AG09309 (cell line): Measurements from ENCODE around the gene USP44.

Experiments
- DNase-seq: peaks from one replicate; pipeline ENCODE4 v3.0.0-alpha.2; 2010; ENCODE audit warnings: low read depth
- H3K4me3 ChIP-seq: 2 replicates; pipeline ENCODE4 v1.5.1; 2011; ENCODE audit warnings: mild to moderate bottlenecking, low read depth, low read length, moderate library complexity; ENCODE audit not compliant: control insufficient read depth
- TF ChIP-seq, protein P1 (sequence below): IDR thresholded peaks from 2 replicates; pipeline ENCODE4 v1.5.1; 2011; ENCODE audit warnings: mild to moderate bottlenecking, low read depth, low read length, inconsistent platforms; ENCODE audit not compliant: insufficient read depth, control insufficient read depth; ENCODE audit errors: missing control alignments

The USP44 gene

DNA sequence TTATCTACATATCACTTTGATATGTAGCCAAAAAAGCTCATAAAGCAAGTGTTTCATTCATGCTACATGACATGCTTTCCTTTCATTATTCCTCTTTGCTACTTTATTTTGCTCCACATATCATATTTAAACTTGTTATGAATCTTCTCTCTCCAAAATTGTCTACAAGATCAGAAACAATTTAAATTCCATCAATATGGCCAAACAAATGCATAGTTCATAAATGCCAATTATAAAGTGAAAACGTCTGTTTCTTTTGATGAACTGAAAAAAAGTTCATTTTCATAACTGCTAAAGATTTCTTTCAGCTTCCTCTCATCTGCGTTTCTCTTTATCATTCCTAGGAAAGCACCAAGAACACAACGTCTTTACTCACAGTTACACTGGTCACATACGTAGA lies 22.8 kb downstream of the USP44 start:
- no peak overlapping the region for H3K4me3 ChIP-seq
- TF ChIP-seq, protein P1, sequence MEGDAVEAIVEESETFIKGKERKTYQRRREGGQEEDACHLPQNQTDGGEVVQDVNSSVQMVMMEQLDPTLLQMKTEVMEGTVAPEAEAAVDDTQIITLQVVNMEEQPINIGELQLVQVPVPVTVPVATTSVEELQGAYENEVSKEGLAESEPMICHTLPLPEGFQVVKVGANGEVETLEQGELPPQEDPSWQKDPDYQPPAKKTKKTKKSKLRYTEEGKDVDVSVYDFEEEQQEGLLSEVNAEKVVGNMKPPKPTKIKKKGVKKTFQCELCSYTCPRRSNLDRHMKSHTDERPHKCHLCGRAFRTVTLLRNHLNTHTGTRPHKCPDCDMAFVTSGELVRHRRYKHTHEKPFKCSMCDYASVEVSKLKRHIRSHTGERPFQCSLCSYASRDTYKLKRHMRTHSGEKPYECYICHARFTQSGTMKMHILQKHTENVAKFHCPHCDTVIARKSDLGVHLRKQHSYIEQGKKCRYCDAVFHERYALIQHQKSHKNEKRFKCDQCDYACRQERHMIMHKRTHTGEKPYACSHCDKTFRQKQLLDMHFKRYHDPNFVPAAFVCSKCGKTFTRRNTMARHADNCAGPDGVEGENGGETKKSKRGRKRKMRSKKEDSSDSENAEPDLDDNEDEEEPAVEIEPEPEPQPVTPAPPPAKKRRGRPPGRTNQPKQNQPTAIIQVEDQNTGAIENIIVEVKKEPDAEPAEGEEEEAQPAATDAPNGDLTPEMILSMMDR, result no peak

DNA sequence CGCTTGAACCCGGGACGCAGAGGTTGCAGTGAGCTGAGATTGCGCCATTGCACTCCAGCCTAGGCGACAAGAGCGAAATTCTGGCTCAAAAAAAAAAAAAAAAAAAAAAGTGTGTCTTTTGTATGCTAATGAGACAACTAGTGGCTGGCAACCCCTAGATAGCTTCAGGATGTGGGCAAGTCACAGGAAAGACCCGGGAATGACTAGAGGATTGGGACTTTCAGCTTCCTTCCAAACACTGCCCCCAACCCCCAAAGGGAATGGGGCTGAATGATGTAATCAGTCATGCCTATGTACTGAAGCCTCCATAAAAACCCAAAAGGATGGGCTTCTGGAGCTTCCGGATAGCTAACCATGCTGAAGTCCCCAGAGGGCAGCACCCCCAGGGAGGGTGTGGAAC lies 28.6 kb downstream of the USP44 start:
- no peak for DNase-seq
- TF ChIP-seq, protein P1, result no peak
- H3K4me3 ChIP-seq, result no peak overlapping the region

More for the DNA sequence above, 22.8 kb downstream of the USP44 start:
- no peak for DNase-seq

DNA sequence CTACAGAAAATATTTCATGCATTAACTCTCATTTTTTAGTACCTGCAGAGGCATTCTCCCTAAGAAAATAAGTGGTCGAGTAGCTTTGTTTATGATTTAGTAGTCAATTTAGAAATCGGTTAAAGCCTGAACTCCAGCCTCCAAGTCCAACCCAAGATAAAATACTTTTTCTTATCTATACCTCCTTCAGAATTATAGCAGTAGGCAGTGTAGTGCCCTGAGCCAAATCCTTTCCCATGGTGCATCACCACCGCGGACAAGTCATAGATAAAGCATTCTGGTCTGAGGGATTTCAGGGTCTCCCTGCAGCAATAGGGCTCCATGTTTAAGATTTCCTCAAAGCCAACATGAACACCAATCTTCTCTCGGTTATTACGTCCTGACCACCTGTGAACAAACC lies 30.5 kb downstream of the USP44 start:
- no peak for DNase-seq
- TF ChIP-seq, protein P1, result no peak
- H3K4me3 ChIP-seq, result no peak overlapping the region

DNA sequence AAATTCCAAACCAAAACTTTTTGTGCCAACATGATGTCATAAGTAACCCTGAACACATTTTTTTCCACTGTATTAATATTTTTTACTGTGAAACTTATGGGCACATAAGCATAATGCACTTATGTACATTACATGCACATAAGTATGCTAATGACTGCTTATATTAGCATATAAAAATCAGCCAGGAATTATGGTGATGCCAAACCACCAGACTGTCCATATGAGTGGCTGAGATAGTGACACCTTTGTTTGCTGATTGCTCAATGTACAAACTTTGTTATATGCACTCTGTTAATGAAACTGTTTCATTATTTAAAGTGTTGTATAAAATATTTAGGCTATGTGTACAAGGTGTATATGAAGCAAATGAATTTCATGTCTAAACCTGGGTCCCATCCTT lies 32.3 kb downstream of the USP44 start:
- no peak for DNase-seq
- no peak overlapping the region for H3K4me3 ChIP-seq
- TF ChIP-seq, protein P1, result no peak

DNA sequence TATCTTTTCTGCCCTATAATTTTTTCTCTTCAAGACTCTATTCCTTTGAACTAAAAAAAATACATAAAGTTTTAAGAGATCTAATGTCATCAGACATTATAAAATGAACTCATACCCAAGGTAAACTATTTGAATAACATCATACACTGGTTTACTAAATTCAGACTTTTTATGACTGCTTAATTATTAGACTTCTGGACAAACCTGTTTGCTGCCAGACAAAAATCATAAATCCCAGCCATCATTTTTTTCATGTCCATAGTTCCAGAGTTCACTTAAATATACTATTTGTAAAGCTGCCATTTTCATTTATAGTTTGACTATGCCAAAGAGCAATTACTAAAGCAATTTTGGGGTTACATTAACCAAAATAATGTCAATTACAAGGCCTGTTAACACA lies 34.0 kb downstream of the USP44 start:
- H3K4me3 ChIP-seq, result no peak overlapping the region
- TF ChIP-seq, protein P1, result no peak
- DNase-seq, result no peak

DNA sequence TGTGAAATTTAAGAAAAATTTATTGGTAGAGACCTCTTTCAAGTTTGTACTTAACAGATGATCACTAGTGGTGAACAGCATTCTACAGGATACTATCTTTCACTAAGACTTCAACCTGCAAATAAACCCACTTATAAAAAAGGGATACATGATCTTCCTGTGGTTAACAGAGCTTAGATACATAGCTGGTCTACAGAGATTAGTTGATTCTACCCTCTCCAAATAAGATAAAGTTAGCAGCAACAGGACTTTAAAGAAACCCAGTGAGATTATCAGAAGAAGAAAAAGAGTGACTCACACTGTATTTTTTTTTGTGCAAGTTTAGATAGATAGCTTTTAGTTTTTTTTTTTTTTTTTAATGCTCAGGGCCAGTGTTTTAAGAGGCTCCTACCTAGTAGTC lies 34.5 kb downstream of the USP44 start:
- TF ChIP-seq, protein P1, result no peak
- DNase-seq, result no peak
- H3K4me3 ChIP-seq, result no peak overlapping the region

DNA sequence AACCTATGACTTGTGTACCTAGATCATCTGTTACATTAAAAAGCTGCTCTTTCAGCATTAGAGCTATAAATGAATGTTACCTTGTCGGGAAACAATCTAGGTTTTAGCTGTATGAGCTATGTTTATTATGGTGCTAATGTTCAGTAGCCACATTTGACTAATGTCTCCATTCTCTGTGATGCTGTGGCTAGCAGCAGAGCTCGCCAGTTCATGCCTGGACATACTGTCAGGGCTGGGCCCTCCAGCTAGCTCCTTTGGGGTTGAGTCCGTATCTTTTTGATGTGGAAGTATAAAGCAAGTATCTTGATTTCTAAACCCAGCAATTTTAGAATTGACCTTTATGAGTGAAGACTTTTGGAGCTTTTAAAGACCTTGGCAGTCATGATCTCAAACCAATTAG lies 36.1 kb downstream of the USP44 start:
- TF ChIP-seq, protein P1, result no peak
- H3K4me3 ChIP-seq, result no peak overlapping the region
- no peak for DNase-seq
